Natural killer cell (primary cell): ENCODE data around the gene SRPK2. TPM values are rescaled to one million over a fixed set of nuclear protein-coding genes. Genes with fewer than 3 reads are reported as not detected.

ENCODE experiments used
- ATAC-seq, 3 donors: fragments of 150-1000 bp in 2 of 3; fragments of 200-7000 bp in 1 of 3; cut with Tn5 transposase; 1 replicate in 1 of 3; 2 replicates in 2 of 3; pipeline ENCODE4 v1.10.0; 2021; ENCODE audit warnings: mild to moderate bottlenecking in 2 of 3, moderate library complexity in 2 of 3
- DNase-seq, 2 donors: peaks; one replicate each; pipeline versions ENCODE4 v3.0.0 to v3.0.0-alpha.2; 2013 to 2021; ENCODE audit warnings: mixed read lengths in 1 of 2
- H3K27ac ChIP-seq: one replicate; pipeline ENCODE4 v1.5.1; 2013; ENCODE audit warnings: mild to moderate bottlenecking, low read length
- H3K27me3 ChIP-seq: one replicate; pipeline ENCODE4 v1.6.1; 2013; ENCODE audit warnings: low read length; ENCODE audit not compliant: control insufficient read depth, insufficient read depth
- H3K36me3 ChIP-seq: one replicate; pipeline ENCODE4 v1.6.1; 2013; ENCODE audit warnings: low read length; ENCODE audit not compliant: control insufficient read depth, insufficient read depth
- H3K4me1 ChIP-seq: one replicate; pipeline ENCODE4 v1.6.1; 2013; ENCODE audit warnings: low read length; ENCODE audit not compliant: control insufficient read depth, insufficient read depth
- H3K4me3 ChIP-seq: one replicate; pipeline ENCODE4 v1.5.1; 2013; ENCODE audit warnings: low read length
- H3K9me3 ChIP-seq: one replicate; pipeline ENCODE4 v1.6.1; 2013; ENCODE audit warnings: low read length; ENCODE audit not compliant: control insufficient read depth, insufficient read depth
- H3K27ac Mint-ChIP-seq, 2 donors: one replicate each; pipeline ENCODE4 v1.8.0; 2022; ENCODE audit warnings: mild to moderate bottlenecking in 2 of 2, mixed read lengths in 2 of 2, moderate library complexity in 1 of 2
- H3K27me3 Mint-ChIP-seq, 2 donors: one replicate each; pipeline ENCODE4 v1.8.0; 2022; ENCODE audit warnings: low read depth in 2 of 2, mixed read lengths in 2 of 2
- H3K36me3 Mint-ChIP-seq: one replicate; pipeline ENCODE4 v1.8.0; 2022; ENCODE audit warnings: mixed read lengths
- H3K4me1 Mint-ChIP-seq, 2 donors: one replicate each; pipeline ENCODE4 v1.8.0; 2022; ENCODE audit warnings: mixed read lengths in 2 of 2
- H3K4me3 Mint-ChIP-seq: one replicate; pipeline ENCODE4 v1.8.0; 2022; ENCODE audit warnings: mild to moderate bottlenecking, moderate library complexity, mixed read lengths
- H3K9me3 Mint-ChIP-seq, 2 donors: one replicate each; pipeline ENCODE4 v1.8.0; 2022; ENCODE audit warnings: mixed read lengths in 2 of 2
- CTCF ChIP-seq: fragments of 200-600 bp; IDR thresholded peaks from one replicate; pipeline ENCODE4 v1.8.0; 2022; ENCODE audit warnings: antibody characterized with exemption
- WGBS: methylation state at CpG from one replicate; pipeline ENCODE4 v1.1.7; 2013; ENCODE audit warnings: missing lambda C conversion rate; ENCODE audit not compliant: insufficient coverage; 5-methylcytosine and 5-hydroxymethylcytosine counted together
- intact Hi-C: fragments of 100-400 bp; cut with micrococcal nuclease; formaldehyde crosslinking; loops from one replicate; pipeline ENCODE4 v1.14.2; 2022
- total RNA-seq, 4 donors: library from RNA; stranded (reverse); fragments of 120-200 nt in 1 of 4; gene quantifications; one replicate each; pipeline versions ENCODE4 v1.2.3 to v1.2.4, GENCODE V29; 2013 to 2022

The SRPK2 gene
- total RNA-seq, 3 donors from 2014 or later (not counting 1 experiment from before 2014, with no cell fraction given) = 103 to 121 (median 108) TPM

- no peak overlapping the region for H3K27ac ChIP-seq
- Mint-ChIP-seq H3K27me3 (no peaks in the 10 kb centered on the region), H3K36me3 (no peaks in the 10 kb centered on the region), H3K27ac (peak overlapping the region; percentile 84), H3K4me3 (peak overlapping the region; percentile 53), H3K9me3 (no peaks in the 10 kb centered on the region), H3K4me1 (peaks cover 44 to 60% of the 10 kb centered on the region in 2 donors)
- ATAC-seq (peak; percentile 74 to 90 (median 74)), DNase-seq (peak in 1 of 2 donors; percentile 21)
- no peaks in the 10 kb centered on the region for H3K9me3 ChIP-seq
- H3K36me3 ChIP-seq = no peaks in the 10 kb centered on the region
- H3K4me1 ChIP-seq = peaks cover 12% of the 10 kb centered on the region
- intact Hi-C loops = no loop called here
- WGBS = 33% methylated on average over 3 of the region's 6 CpGs
- H3K27me3 ChIP-seq = no peaks in the 10 kb centered on the region
- H3K4me3 ChIP-seq = no peak overlapping the region
- TF ChIP-seq CTCF = no peak
Observed at GRCh38 chr7:105224884-105225651, 163.7 kb downstream of the SRPK2 start.

- no peaks in the 10 kb centered on the region for H3K36me3 Mint-ChIP-seq
- no peak for TF ChIP-seq CTCF
- 90% methylated on average over 5 of the region's 5 CpGs for WGBS
- no peaks in the 10 kb centered on the region for H3K9me3 Mint-ChIP-seq
- Histone ChIP-seq H3K4me1 (peaks cover 12% of the 10 kb centered on the region), H3K27me3 (no peaks in the 10 kb centered on the region), H3K4me3 (no peak overlapping the region), H3K36me3 (no peaks in the 10 kb centered on the region), H3K27ac (no peak overlapping the region), H3K9me3 (no peaks in the 10 kb centered on the region)
- DNase-seq = no peak
- intact Hi-C loops = no loop called here
- no peak overlapping the region for H3K4me3 Mint-ChIP-seq
- ATAC-seq = no peak
- H3K27me3 Mint-ChIP-seq = no peaks in the 10 kb centered on the region
- peaks cover 54 to 59% of the 10 kb centered on the region in 2 donors for H3K4me1 Mint-ChIP-seq
- H3K27ac Mint-ChIP-seq = peak overlapping the region; percentile 1 to 15
Observed at GRCh38 chr7:105222953-105223352, 165.8 kb downstream of the SRPK2 start.

GRCh38 chr7:105219771-105220160 lies 169.0 kb downstream of the SRPK2 start:
- ATAC-seq (no peak), DNase-seq (no peak)
- Mint-ChIP-seq H3K4me3 (no peak overlapping the region), H3K4me1 (peaks cover 65 to 76% of the 10 kb centered on the region in 2 donors), H3K27me3 (no peaks in the 10 kb centered on the region), H3K36me3 (no peaks in the 10 kb centered on the region), H3K9me3 (no peaks in the 10 kb centered on the region), H3K27ac (no peak overlapping the region)
- no peaks in the 10 kb centered on the region for H3K36me3 ChIP-seq
- H3K4me3 ChIP-seq = no peak overlapping the region
- H3K27me3 ChIP-seq = no peaks in the 10 kb centered on the region
- WGBS = no CpG with 5 or more reads among the region's 2 CpGs
- H3K27ac ChIP-seq = no peak overlapping the region
- intact Hi-C loops = loop anchor here (10.0 kb wide), 1 partner anchor 45 kb away; no protein-coding TSS in a partner anchor
- no peak for TF ChIP-seq CTCF
- H3K4me1 ChIP-seq = peaks cover 9% of the 10 kb centered on the region
- no peaks in the 10 kb centered on the region for H3K9me3 ChIP-seq
